GM21528 (cell line): ENCODE data around the gene CAP1.
"Not testable (repeated sequence)": the region's sequence is repeated elsewhere in the genome, so short reads cannot be mapped to it uniquely, and the experiment has no call there.

ENCODE experiments used
- ATAC-seq: cut with Tn5 transposase; IDR thresholded peaks from one replicate; pipeline ENCODE4 v1.9.1; 2021; ENCODE audit warnings: mild to moderate bottlenecking, moderate library complexity; ENCODE audit not compliant: unreplicated experiment, low FRiP score

Gene CAP1

DNA sequence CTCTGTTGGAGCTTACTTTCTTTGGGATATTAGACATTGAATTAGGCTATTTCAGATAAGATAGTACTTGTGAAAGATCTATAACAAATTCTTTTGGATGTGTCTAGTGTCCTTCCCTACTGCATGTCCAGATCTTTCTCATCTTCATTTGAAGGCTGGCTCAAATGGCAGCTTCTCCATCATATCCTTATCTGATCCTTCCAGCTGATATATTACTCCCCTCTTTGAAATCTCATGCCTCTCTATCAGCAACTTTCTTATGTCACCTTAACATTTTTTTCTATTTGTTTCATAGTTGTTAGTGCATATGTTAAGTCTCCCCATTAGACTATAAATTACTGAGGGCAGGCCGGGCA lies 17.5 kb downstream of the CAP1 start:
- no peak for ATAC-seq

- ATAC-seq, result no peak
Measured at GRCh38 chr1:40058453-40059337, 18.2 kb downstream of the CAP1 start.

DNA sequence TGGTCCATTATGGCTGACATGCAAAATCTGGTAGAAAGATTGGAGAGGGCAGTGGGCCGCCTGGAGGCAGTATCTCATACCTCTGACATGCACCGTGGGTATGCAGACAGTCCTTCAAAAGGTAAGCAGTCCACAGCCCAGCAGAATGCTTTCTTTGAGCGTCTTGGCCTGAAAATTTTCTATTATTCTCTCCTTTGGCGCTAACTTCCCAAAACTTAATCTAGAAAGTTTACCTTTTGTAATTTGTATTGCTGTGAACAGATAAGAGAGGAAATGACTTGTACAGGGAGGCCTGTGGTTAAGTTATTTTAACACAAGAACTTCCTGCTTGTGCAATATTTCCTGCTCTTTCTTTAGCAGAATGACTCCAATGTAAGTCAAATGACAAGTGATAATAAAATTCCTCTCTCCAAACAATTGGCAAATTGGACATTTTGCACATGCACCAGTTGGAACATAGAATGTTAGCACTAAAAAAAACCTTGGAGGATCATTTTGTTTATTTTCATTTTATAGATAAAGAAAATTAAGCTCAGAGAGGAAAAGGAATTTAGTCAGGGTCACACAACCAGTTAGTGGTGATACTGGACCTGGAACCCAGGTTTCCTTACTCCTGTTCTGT lies 18.9 kb downstream of the CAP1 start:
- peak; percentile 37 for ATAC-seq

DNA sequence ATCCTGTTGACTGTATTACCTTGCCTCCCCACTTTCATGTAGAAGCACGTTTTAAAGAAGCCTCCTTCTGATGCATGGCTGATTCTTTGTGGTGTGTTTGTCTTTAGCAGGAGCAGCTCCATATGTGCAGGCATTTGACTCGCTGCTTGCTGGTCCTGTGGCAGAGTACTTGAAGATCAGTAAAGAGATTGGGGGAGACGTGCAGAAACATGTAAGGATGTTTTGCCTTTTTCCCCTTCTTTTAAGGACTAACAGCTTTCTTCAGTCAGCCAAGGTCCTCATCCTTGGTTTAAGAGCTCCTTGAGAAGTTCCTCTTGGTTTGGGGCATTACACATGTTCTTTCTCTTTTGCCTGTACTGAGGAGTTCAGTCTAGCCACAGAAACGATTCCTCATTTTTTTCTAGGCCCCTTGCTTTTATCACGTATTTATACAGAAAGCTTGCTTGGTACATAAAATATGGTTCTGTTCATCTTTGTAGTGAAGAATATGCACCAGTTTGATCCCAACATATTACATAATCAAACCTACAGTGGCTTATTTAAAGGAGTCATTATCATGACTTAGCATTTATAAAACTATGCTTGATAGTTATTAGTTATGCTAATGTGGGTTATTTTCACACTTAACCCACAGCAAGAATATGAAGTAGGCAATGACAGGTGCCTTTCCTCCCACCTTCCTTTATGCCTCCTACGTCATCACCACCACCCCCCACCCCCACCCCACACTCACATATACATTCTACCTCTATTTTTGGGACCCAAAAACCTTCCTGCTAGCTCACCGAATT lies 19.6 kb downstream of the CAP1 start:
- no peak for ATAC-seq

DNA sequence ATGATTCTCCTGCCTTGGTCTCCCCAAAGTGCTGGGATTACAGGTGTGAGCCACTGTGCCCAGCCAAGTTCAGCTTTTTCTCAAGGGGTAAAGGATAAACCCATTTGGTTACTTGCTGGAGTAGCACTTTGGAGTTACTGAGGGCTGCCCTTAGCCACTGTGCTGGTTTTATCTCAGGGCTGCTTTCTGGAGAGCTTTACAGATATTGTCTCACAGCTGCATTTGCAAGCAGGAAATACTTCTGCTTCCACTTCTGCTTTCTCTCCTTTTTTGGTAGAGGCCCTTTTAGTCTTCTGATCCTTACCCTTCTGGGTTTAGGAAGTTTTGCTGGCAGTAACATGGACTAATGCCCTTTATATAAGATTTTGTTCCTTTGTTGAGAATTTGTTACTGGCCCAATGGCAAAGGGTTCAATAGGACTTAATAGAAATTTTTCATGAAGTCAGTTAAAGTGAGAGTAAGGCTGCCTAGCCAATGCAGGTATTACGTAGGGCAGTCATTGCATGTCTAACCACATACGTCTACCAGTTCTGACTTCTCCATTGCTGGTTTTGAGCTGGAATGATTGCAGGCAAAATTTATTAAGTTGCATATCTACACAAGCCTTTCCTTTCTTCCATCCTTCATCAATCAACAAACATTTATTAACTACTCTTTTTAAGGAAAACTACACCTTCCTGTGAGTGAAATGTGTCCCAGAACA lies 24.4 kb downstream of the CAP1 start:
- ATAC-seq, result peak; percentile 82

DNA sequence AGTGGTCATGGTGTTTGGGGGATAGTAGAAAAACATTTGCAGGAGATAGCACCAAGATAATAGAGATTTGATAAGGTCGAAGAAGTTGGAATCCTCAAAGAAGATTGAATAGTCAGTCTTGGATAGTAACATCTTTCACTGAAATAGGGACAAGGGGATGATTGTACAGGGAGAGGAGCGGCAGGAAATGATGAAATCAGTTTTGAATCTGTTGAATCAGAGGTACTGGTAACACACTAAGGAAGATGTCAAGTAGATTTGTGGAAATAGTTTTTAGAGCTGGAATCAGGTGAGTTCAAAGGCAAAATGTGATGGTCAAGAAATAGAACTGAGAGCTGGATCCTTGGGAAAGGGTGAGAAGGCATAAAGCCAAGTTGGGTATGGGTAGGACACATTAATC lies 26.5 kb downstream of the CAP1 start:
- no peak for ATAC-seq

DNA sequence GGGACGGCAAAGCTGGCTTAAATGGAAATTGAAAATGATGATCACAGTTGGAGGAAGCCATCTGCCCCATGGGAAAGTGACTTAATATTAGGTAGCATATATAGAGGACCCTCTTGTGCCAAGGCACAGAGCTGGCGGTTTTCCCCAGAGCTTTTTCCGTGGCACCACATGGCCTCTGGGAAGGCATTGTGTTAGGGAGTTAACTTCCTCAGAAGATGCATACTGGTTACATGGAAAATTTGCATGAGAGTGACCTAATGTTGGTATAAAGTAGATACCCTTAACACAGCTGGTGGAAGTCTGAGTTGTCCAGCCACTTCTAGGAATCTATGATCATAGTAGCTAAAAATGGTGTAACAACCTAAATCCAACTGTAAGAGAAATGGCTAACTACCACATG lies 27.3 kb downstream of the CAP1 start:
- no peak for ATAC-seq

DNA sequence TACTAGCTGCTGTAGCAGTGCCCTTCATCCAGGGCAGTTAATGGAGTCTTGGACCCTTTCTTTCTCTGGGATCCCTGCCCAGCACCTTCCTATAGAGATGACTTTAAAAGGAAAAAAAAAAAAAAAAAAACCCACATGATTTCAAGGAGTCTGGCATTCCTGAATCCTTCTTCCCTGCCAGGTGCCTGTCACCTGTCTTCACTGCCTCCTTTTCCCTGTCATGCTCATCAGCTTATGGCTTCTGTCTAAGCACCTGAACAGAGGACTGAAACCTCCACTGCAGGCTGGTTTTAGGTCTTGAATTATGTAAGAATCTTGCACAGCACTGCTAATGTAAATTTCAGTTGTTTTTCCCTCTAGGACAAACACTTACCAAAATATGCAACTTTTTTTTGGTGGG lies 31.6 kb downstream of the CAP1 start:
- ATAC-seq, result no peak

GRCh38 chr1:40073062-40073461 lies 32.5 kb downstream of the CAP1 start:
- no peak for ATAC-seq

- no peak for ATAC-seq
Measured at GRCh38 chr1:40075266-40075665, 34.7 kb downstream of the CAP1 start.

- no peak for ATAC-seq
Measured at GRCh38 chr1:40076895-40077312, 36.4 kb downstream of the CAP1 start.

GRCh38 chr1:40078512-40079333 lies 38.2 kb downstream of the CAP1 start:
- no peak for ATAC-seq

DNA sequence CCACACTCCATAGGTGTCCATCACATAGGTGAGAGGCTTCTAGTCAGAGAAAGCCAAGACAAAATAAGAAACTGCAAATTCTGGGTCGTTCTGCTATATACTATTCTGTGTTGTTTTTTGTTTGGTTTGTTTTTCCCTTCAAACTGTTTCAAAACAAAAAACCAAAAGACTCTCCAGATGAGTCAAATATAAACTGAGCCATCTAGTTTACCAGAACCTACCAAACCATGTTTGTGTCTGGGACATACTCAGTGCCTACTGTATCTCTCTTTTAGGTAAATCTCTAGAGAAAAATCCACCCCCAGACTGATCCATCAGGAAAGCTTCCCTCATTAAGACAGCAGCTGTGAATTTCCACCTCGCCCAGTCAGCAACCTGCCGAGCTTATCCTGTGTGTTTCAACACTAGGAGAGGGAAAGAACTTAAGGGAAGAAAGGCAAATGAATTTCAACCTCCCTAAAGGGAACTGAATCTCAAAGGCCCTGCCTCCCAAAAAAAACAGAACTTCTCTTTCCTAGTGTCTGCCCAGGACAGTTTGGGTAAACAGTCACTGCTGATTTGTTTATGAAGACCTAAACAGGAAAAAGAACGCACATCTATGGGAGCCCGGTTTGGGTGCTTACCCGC lies 39.4 kb downstream of the CAP1 start:
- no peak for ATAC-seq

GRCh38 chr1:40081871-40082270 lies 41.3 kb downstream of the CAP1 start:
- no peak for ATAC-seq

- not testable (repeated sequence) for ATAC-seq
Measured at GRCh38 chr1:40084750-40085149, 44.2 kb downstream of the CAP1 start.

DNA sequence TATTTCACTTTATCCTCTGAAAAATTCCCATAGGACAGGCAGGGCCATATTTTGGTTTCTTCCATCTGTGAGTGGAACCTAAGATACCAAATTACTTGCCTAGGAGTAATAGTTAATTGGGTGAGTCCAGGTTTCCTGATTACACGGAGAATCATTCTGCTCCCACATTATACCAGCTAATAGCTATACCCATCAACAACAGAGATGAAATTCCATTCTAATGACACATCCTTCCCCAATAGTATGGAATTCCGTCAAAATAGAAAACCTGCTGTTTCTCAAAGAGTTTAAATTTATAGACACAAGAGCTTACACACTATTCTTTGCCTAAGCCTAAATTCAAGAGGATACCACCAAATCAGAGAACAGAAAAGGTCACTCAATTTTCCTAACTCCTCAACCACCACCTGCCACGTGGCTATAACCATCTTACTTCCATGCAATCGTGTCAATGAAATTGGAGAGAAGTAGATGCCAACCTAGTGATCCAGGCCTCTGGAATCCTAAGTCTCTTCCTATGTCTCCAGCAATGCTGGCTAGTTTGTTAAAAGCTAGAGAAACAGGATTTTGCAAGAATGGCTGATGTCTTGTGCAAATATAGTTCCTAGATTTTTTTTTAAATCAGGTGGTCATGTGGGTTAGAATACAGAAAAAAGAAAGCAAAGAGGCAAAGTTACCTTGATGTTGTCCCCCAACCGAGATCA lies 50.3 kb downstream of the CAP1 start:
- ATAC-seq, result no peak

- no peak for ATAC-seq
Measured at GRCh38 chr1:40092241-40092640, 51.7 kb downstream of the CAP1 start.

GRCh38 chr1:40092706-40093639 lies 52.4 kb downstream of the CAP1 start:
- ATAC-seq, result no peak
